ENCODE data around the gene RAB26. TPM values are rescaled to one million over a fixed set of nuclear protein-coding genes. Genes with fewer than 3 reads are reported as not detected.

Gene RAB26
- total and polyA plus RNA-seq, 10 donors, result 0.26 to 7.9 (median 1.2) TPM; not detected in 1

GRCh38 chr16:2190659-2191445 is 42.4 kb downstream of the RAB26 start:
- Histone ChIP-seq H3K4me1 (peaks cover 7 to 12% (median 11%) of the 10 kb centered on the region in 6 donors), H3K9me3 (no peaks in the 10 kb centered on the region), H3K27ac (no peak overlapping the region), H3K36me3 (no peaks in the 10 kb centered on the region), H3K27me3 (replicated peaks in 1 of 7) (peaks cover 9 to 27% (median 21%) of the 10 kb centered on the region in 7 donors), H3K4me3 (no peak overlapping the region)
- intact Hi-C loops (cut with DNase I; ENCODE audit: low total_unique reads), result no loop called here
- WGBS, 5 donors, result 75 to 83% (median 80%) methylated on average over 16 to 25 of the region's 25 CpGs
- DNase-seq, result no peak
- TF ChIP-seq POLR2A (IDR thresholded peaks at IDR 0.05) (no peak), CTCF (IDR thresholded peaks at IDR 0.05 in 8 of 11, conservative IDR thresholded peaks at IDR 0.05 in 3 of 11) (no peak), POLR2AphosphoS5 (IDR thresholded peaks at IDR 0.05) (no peak)

- no peak overlapping the region for H3K27ac ChIP-seq
- WGBS, 5 donors, result 84 to 99% (median 90%) methylated on average over 10 to 11 of the region's 11 CpGs
- intact Hi-C loops (cut with DNase I; ENCODE audit: low total_unique reads), result no loop called here
- TF ChIP-seq POLR2AphosphoS5 (IDR thresholded peaks at IDR 0.05) (no peak), POLR2A (IDR thresholded peaks at IDR 0.05) (no peak), CTCF (IDR thresholded peaks at IDR 0.05 in 8 of 11, conservative IDR thresholded peaks at IDR 0.05 in 3 of 11) (no peak)
- H3K36me3 ChIP-seq, result no peaks in the 10 kb centered on the region
- H3K9me3 ChIP-seq, result no peaks in the 10 kb centered on the region
- no peak for DNase-seq
- H3K4me1 ChIP-seq, result peaks cover 9 to 15% (median 14%) of the 10 kb centered on the region in 6 donors
- H3K27me3 ChIP-seq (replicated peaks in 1 of 7), result peaks cover 9 to 31% (median 25%) of the 10 kb centered on the region in 7 donors
- H3K4me3 ChIP-seq, result no peak overlapping the region
Measured at GRCh38 chr16:2191446-2191706, 43.0 kb downstream of the RAB26 start.

GRCh38 chr16:2194166-2194834 is 45.9 kb downstream of the RAB26 start:
- TF ChIP-seq POLR2AphosphoS5 (IDR thresholded peaks at IDR 0.05), result no peak
- TF ChIP-seq CTCF (IDR thresholded peaks at IDR 0.05 in 8 of 11, conservative IDR thresholded peaks at IDR 0.05 in 3 of 11), result no peak
- no peak for TF ChIP-seq POLR2A (IDR thresholded peaks at IDR 0.05)
- Histone ChIP-seq H3K4me3 (no peak overlapping the region), H3K36me3 (no peaks in the 10 kb centered on the region), H3K27ac (no peak overlapping the region), H3K4me1 (peaks cover 9 to 22% (median 17%) of the 10 kb centered on the region in 6 donors), H3K27me3 (replicated peaks in 1 of 7) (peaks cover 9 to 58% (median 43%) of the 10 kb centered on the region in 7 donors), H3K9me3 (no peaks in the 10 kb centered on the region)
- 47 to 66% (median 60%) methylated on average over 10 to 16 of the region's 16 CpGs for WGBS, 5 donors
- intact Hi-C loops (cut with DNase I; ENCODE audit: low total_unique reads), result no loop called here
- no peak for DNase-seq

- TF ChIP-seq POLR2AphosphoS5 (IDR thresholded peaks at IDR 0.05), result no peak
- TF ChIP-seq CTCF (IDR thresholded peaks at IDR 0.05 in 8 of 11, conservative IDR thresholded peaks at IDR 0.05 in 3 of 11), result peak in 10 of 11 experiments; percentile 22 to 59 (median 50)
- peaks cover 9 to 22% (median 17%) of the 10 kb centered on the region in 6 donors for H3K4me1 ChIP-seq
- H3K27me3 ChIP-seq (replicated peaks in 1 of 7), result peaks cover 9 to 64% (median 43%) of the 10 kb centered on the region in 7 donors
Measured at GRCh38 chr16:2194852-2195321, 46.5 kb downstream of the RAB26 start.

More at GRCh38 chr16:2194852-2195321, 46.5 kb downstream of the RAB26 start:
- Histone ChIP-seq H3K36me3 (no peaks in the 10 kb centered on the region), H3K4me3 (peak overlapping the region in 1 of 8 donors; percentile 70), H3K27ac (no peak overlapping the region), H3K9me3 (no peaks in the 10 kb centered on the region)
- WGBS, 5 donors, result 11 to 25% (median 21%) methylated on average over 9 to 10 of the region's 10 CpGs
- intact Hi-C loops (cut with DNase I; ENCODE audit: low total_unique reads), result no loop called here
- DNase-seq, result no peak
